Mucosa of gallbladder (tissue), 1 donor: ENCODE data around the gene CLEC4F. TPM values are rescaled to one million over a fixed set of nuclear protein-coding genes. Genes with fewer than 3 reads are reported as not detected.
A peak's percentile ranks its signal among the peaks of the same experiment; 100 is the strongest.

Source experiments
- DNase-seq: peaks from one replicate; pipeline ENCODE4 v3.0.0-alpha.2; 2020; ENCODE audit warnings: low spot score
- total RNA-seq: library from RNA; stranded (reverse); gene quantifications from one replicate; pipeline ENCODE4 v1.2.1, GENCODE V29; 2021
- donor health status: DM: no; HTN: no; CAD: no.

The CLEC4F gene
- total RNA-seq = 0.17 TPM

- DNase-seq = no peak
Measured at GRCh38 chr2:70820499-70820898, at the start of gene CLEC4F. CLEC4F (minus strand) TSS chr2:70820599; CDS start chr2:70820523, 76 bp downstream.

GRCh38 chr2:70868970-70869369 is 48.6 kb upstream of the CLEC4F start:
- no peak for DNase-seq

- peak; percentile 81 for DNase-seq
Measured at GRCh38 chr2:70861777-70862625, 41.6 kb upstream of the CLEC4F start.

- no peak for DNase-seq
Measured at GRCh38 chr2:70855667-70856066, 35.3 kb upstream of the CLEC4F start.

GRCh38 chr2:70854411-70854810 is 34.0 kb upstream of the CLEC4F start:
- DNase-seq = no peak

GRCh38 chr2:70852824-70853223 is 32.4 kb upstream of the CLEC4F start:
- no peak for DNase-seq

- DNase-seq = no peak
Measured at GRCh38 chr2:70851704-70852103, 31.3 kb upstream of the CLEC4F start.

- DNase-seq = no peak
Measured at GRCh38 chr2:70850925-70851324, 30.5 kb upstream of the CLEC4F start.

- no peak for DNase-seq
Measured at GRCh38 chr2:70842401-70842800, 22.0 kb upstream of the CLEC4F start.

- DNase-seq = no peak
Measured at GRCh38 chr2:70837980-70838925, 17.9 kb upstream of the CLEC4F start.

- DNase-seq = no peak
Measured at GRCh38 chr2:70835643-70836042, 15.2 kb upstream of the CLEC4F start, which contains the start of gene CD207. CD207 (minus strand) TSS chr2:70835816; CDS start chr2:70835776, 40 bp downstream.

- DNase-seq = no peak
Measured at GRCh38 chr2:70834881-70835280, 14.5 kb upstream of the CLEC4F start.

- DNase-seq = no peak
Measured at GRCh38 chr2:70834106-70834505, 13.7 kb upstream of the CLEC4F start.

- DNase-seq = no peak
Measured at GRCh38 chr2:70833246-70833645, 12.8 kb upstream of the CLEC4F start.

GRCh38 chr2:70832386-70832785 is 12.0 kb upstream of the CLEC4F start:
- no peak for DNase-seq

GRCh38 chr2:70831861-70832260 is 11.5 kb upstream of the CLEC4F start:
- DNase-seq = no peak

GRCh38 chr2:70830366-70830765 is 10.0 kb upstream of the CLEC4F start:
- no peak for DNase-seq

- DNase-seq = no peak
Measured at GRCh38 chr2:70829916-70830315, 9.5 kb upstream of the CLEC4F start.

- DNase-seq = no peak
Measured at GRCh38 chr2:70828914-70829824, 8.8 kb upstream of the CLEC4F start.

- no peak for DNase-seq
Measured at GRCh38 chr2:70828115-70828514, 7.7 kb upstream of the CLEC4F start.

- no peak for DNase-seq
Measured at GRCh38 chr2:70827388-70827787, 7.0 kb upstream of the CLEC4F start.
